IgD-negative memory B cell (primary cell): Measurements from ENCODE around the gene SIK3. TPM values are rescaled to one million over a fixed set of nuclear protein-coding genes. Genes with fewer than 3 reads are reported as not detected.
"Not testable (repeated sequence)": the region's sequence is repeated elsewhere in the genome, so short reads cannot be mapped to it uniquely, and the experiment has no call there.

Source experiments
- H3K27ac Mint-ChIP-seq, 3 donors: one replicate each; pipeline ENCODE4 v1.8.0; 2020 to 2022; ENCODE audit warnings: mild to moderate bottlenecking in 3 of 3, mixed read lengths in 3 of 3, moderate library complexity in 1 of 3
- H3K27me3 Mint-ChIP-seq: one replicate; pipeline ENCODE4 v1.8.0; 2021; ENCODE audit warnings: mixed read lengths
- H3K36me3 Mint-ChIP-seq: one replicate; pipeline ENCODE4 v1.8.0; 2020; ENCODE audit warnings: mild to moderate bottlenecking, mixed read lengths
- H3K4me1 Mint-ChIP-seq, 3 donors: one replicate each; pipeline ENCODE4 v1.8.0; 2020 to 2022; ENCODE audit warnings: mixed read lengths in 3 of 3, mild to moderate bottlenecking in 1 of 3
- H3K4me3 Mint-ChIP-seq, 4 donors: one replicate each; pipeline ENCODE4 v1.8.0; 2020 to 2022; ENCODE audit warnings: mild to moderate bottlenecking in 4 of 4, mixed read lengths in 4 of 4, moderate library complexity in 3 of 4
- H3K9me3 Mint-ChIP-seq, 3 donors: one replicate each; pipeline ENCODE4 v1.8.0; 2020 to 2021; ENCODE audit warnings: mixed read lengths in 3 of 3, mild to moderate bottlenecking in 1 of 3
- polyA plus RNA-seq: library from polyadenylated mRNA; unstranded; fragments of 300-500 nt; fragmentation: Illumina TruSeq; gene quantifications from one replicate; pipeline ENCODE4 v1.2.3, GENCODE V29; 2021

Gene SIK3
- polyA plus RNA-seq, 1 donor from 2014 or later, result 25.1 TPM

GRCh38 chr11:117126223-117126965, 28.2 kb upstream of the SIK3 start:
- Mint-ChIP-seq H3K36me3 (no peaks in the 10 kb centered on the region), H3K4me3 (no peak overlapping the region), H3K4me1 (peaks cover 0 to 3% (median 0%) of the 10 kb centered on the region in 3 donors), H3K27ac (no peak overlapping the region), H3K9me3 (no peaks in the 10 kb centered on the region), H3K27me3 (peaks cover 2% of the 10 kb centered on the region)

GRCh38 chr11:117122556-117122955, 24.3 kb upstream of the SIK3 start:
- Mint-ChIP-seq H3K36me3 (no peaks in the 10 kb centered on the region), H3K27ac (no peak overlapping the region), H3K4me3 (no peak overlapping the region), H3K4me1 (peaks cover 0 to 3% (median 0%) of the 10 kb centered on the region in 3 donors), H3K27me3 (peaks cover 2% of the 10 kb centered on the region), H3K9me3 (no peaks in the 10 kb centered on the region)

DNA sequence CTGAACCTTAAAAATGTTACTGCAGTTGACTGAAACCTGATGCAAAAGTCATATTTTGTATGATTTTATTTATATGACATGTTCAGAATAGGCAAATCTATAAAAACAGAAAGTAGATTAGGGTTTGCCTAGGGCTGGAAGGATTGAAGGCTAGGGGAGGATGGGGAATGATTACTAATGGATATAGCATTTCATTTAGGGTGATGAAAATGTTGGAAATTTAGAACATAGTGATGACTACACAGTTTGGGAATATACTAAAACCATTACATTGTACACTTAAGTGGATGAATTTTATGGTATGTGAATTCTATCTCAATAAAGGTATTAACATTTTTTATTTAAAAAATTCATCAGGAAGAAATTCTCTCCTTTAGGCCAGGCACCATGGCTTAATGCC, 22.9 kb upstream of the SIK3 start:
- Mint-ChIP-seq H3K36me3 (no peaks in the 10 kb centered on the region), H3K27ac (no peak overlapping the region), H3K9me3 (no peaks in the 10 kb centered on the region), H3K27me3 (peaks cover 2% of the 10 kb centered on the region), H3K4me3 (no peak overlapping the region), H3K4me1 (no peaks in the 10 kb centered on the region)

- Mint-ChIP-seq H3K4me1 (no peaks in the 10 kb centered on the region), H3K36me3 (no peaks in the 10 kb centered on the region), H3K27ac (no peak overlapping the region), H3K4me3 (no peak overlapping the region), H3K27me3 (no peaks in the 10 kb centered on the region), H3K9me3 (no peaks in the 10 kb centered on the region)
Measured at GRCh38 chr11:117117681-117118080, 19.5 kb upstream of the SIK3 start.

DNA sequence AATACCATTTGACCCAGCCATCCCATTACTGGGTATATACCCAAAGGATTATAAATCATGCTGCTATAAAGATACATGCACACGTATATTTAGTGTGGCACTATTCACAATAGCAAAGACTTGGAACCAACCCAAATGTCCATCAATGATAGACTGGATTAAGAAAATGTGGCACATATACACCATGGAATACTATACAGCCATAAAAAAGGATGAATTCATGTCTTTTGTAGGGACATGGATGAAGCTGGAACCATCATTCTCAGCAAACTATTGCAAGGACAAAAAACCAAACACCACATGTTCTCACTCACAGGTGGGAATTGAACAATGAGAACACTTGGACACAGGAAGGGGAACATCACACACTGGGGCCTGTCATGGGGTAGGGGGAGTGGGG, 14.7 kb upstream of the SIK3 start:
- H3K4me3 Mint-ChIP-seq, H3K4me1 Mint-ChIP-seq, H3K36me3 Mint-ChIP-seq, H3K27ac Mint-ChIP-seq, H3K9me3 Mint-ChIP-seq, H3K27me3 Mint-ChIP-seq: not testable (repeated sequence)

DNA sequence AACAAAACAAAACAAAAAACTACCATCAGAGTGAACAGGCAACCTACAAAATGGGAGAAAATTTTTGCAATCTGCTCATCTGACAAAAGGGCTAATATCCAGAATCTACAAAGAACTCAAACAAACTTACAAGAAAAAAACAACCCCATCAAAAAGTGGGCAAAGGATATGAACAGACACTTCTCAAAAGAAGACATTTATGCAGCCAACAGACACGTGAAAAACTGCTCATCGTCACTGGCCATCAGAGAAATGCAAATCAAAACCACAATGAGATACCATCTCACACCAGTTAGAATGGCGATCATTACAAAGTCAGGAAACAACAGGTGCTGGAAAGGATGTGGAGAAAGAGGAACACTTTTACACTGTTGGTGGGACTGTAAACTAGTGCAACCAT, 14.3 kb upstream of the SIK3 start:
- H3K4me3 Mint-ChIP-seq, result peak overlapping the region in 1 of 4 donors; percentile 22
- H3K9me3 Mint-ChIP-seq, H3K27me3 Mint-ChIP-seq, H3K27ac Mint-ChIP-seq, H3K4me1 Mint-ChIP-seq, H3K36me3 Mint-ChIP-seq: not testable (repeated sequence)

DNA sequence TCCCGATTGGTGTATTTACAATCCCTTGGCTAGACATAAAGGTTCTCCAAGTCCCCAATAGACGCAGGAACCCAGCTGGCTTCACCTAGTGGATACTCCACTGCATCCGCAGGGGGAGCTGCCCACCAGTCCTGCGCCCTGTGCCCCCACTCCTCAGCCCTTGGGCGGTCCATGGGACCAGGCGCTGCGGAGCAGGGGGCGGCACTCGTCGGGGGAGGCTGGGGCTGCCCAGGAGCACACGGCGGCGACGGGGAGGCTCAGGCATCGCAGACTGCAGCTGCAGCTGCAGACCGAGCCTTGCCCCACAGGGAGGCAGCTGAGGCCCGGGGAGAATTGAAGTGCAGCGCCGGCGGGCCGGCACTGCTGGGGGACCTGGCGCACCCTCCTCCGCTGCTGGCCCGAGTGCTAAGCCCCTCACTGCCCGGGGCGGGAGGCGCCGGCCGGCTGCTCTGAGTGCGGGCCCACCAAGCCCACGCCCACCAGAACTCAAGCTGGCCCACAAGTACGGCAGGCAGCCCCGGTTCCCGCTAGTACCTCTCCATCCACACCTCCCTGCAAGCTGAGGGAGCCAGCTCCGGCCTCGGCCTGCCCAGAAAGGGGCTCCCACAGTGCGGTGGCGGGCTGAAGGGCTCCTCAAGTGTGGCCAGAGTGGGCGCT, 12.2 kb upstream of the SIK3 start:
- no peak overlapping the region for H3K27ac Mint-ChIP-seq
- H3K36me3 Mint-ChIP-seq, result no peaks in the 10 kb centered on the region
- H3K9me3 Mint-ChIP-seq, result no peaks in the 10 kb centered on the region
- peaks cover 2% of the 10 kb centered on the region for H3K27me3 Mint-ChIP-seq
- peaks cover 0 to 8% (median 4%) of the 10 kb centered on the region in 3 donors for H3K4me1 Mint-ChIP-seq
- H3K4me3 Mint-ChIP-seq, result no peak overlapping the region

- H3K27me3 Mint-ChIP-seq, result peaks cover 2% of the 10 kb centered on the region
- no peaks in the 10 kb centered on the region for H3K9me3 Mint-ChIP-seq
- H3K4me3 Mint-ChIP-seq, result no peak overlapping the region
- H3K36me3 Mint-ChIP-seq, result no peaks in the 10 kb centered on the region
- no peak overlapping the region for H3K27ac Mint-ChIP-seq
- peaks cover 0 to 8% (median 4%) of the 10 kb centered on the region in 3 donors for H3K4me1 Mint-ChIP-seq
Measured at GRCh38 chr11:117107701-117108590, 9.7 kb upstream of the SIK3 start.

DNA sequence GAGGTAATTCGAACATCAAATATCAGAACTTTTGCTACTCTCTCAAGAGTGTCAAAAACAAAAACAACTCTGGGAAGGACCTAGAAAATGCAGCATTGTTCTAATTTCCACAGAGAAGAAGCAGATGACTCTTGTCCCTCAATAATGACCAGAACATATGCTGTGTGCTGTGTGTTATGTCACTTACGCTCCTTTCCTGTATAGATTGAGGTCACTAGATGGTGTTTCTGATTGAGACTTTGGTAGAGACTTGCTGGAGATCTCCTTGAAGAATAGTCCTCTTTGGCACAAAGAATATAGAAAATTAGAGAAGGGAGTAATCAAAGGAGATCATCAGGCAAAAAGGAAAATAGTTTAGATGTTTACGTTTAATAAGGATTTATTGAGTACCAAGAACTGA, 2.3 kb upstream of the SIK3 start:
- Mint-ChIP-seq H3K4me3 (peak overlapping the region in 2 of 4 donors; percentile 23 to 77), H3K9me3 (no peaks in the 10 kb centered on the region), H3K27me3 (no peaks in the 10 kb centered on the region), H3K27ac (peak overlapping the region; percentile 2 to 100 (median 100)), H3K36me3 (no peaks in the 10 kb centered on the region), H3K4me1 (peaks cover 18 to 32% (median 28%) of the 10 kb centered on the region in 3 donors)

DNA sequence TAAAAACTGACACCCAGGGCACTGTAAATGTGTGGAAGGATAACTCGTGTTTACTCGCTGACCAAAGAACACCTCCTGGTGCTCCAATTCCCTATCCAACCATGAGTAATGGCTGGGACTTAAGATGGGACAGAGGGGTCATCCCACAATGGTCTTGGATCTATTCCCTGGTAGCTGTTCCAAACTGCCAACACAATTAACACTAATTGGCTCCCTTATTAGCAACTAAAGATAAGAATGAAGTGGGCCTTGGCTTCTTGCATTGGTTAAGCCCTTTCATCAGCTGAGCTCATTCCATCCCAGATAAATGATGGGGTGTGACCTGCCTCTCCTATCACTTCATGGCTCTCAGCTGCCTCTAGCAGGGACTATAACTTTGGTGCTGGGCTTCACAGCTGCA, 1.5 kb upstream of the SIK3 start:
- Mint-ChIP-seq H3K4me1 (peaks cover 24 to 41% (median 36%) of the 10 kb centered on the region in 3 donors), H3K36me3 (no peaks in the 10 kb centered on the region), H3K9me3 (no peaks in the 10 kb centered on the region), H3K4me3 (peak overlapping the region; percentile 16 to 98 (median 88)), H3K27me3 (no peaks in the 10 kb centered on the region), H3K27ac (peak overlapping the region; percentile 100)

DNA sequence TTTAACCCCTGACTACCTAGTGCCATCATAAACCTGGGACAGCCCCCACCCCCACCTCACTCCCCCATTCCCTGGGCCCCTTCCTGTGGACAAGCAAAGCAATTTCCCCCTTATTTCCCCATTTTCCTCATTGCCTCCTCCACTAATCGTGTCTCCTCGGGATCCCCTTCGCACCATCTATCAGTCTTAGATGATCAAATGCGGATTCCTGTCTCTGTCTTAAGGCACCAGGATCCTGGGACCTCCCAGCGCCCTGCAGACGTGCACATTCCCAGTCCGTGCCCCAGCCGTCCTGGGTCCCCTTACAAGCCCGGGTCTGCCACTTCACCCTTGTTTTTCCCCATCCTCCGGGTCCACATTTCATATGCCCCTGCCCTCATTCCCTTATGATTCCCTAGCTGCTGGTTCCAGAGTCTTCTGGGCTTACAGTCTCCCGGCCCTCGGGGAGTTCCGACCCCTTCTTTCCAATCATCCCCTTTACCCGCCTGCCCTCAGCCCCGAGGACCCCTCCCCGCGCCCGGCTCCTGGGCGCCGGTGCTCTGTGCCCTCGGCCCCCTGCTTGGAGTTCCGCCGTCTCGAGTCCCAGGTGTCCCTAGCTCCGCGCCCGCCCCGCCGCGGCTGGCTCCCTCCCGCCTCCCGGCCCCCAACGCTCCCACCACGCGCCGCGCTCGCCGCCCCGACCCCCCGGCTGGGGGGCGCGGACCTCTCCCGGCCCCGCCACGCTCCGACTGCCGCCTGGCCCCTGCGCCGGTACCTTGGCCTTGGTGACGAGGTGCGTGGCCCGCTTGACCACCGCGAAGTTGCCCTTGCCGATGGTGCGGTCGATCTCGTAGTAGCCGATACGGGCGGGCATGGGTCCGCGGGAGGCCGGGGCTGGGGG, 599 bp downstream of the SIK3 start:
- H3K36me3 Mint-ChIP-seq, result no peaks in the 10 kb centered on the region
- no peaks in the 10 kb centered on the region for H3K27me3 Mint-ChIP-seq
- H3K4me1 Mint-ChIP-seq, result peaks cover 42 to 53% (median 52%) of the 10 kb centered on the region in 3 donors
- peak overlapping the region; percentile 87 to 100 (median 95) for H3K27ac Mint-ChIP-seq
- H3K4me3 Mint-ChIP-seq, result peak overlapping the region; percentile 81 to 99 (median 97)
- no peaks in the 10 kb centered on the region for H3K9me3 Mint-ChIP-seq

- Mint-ChIP-seq H3K4me1 (peaks cover 48 to 59% (median 57%) of the 10 kb centered on the region in 3 donors), H3K27me3 (no peaks in the 10 kb centered on the region), H3K9me3 (peaks cover 0 to 2% (median 0%) of the 10 kb centered on the region in 3 donors), H3K4me3 (peak overlapping the region; percentile 81 to 99 (median 97)), H3K27ac (peak overlapping the region; percentile 87 to 100 (median 95)), H3K36me3 (peaks cover 4% of the 10 kb centered on the region)
Measured at GRCh38 chr11:117097014-117097388, 1.2 kb downstream of the SIK3 start.

GRCh38 chr11:117096201-117096991, 1.8 kb downstream of the SIK3 start:
- H3K4me3 Mint-ChIP-seq, result peak overlapping the region; percentile 81 to 99 (median 97)
- H3K27ac Mint-ChIP-seq, result peak overlapping the region; percentile 87 to 100 (median 95)
- H3K36me3 Mint-ChIP-seq, result peaks cover 8% of the 10 kb centered on the region
- no peaks in the 10 kb centered on the region for H3K27me3 Mint-ChIP-seq
- peaks cover 48 to 60% (median 60%) of the 10 kb centered on the region in 3 donors for H3K4me1 Mint-ChIP-seq
- peaks cover 0 to 3% (median 0%) of the 10 kb centered on the region in 3 donors for H3K9me3 Mint-ChIP-seq
